BJ (cell line): Measurements from ENCODE around the gene GRM8. TPM values are rescaled to one million over a fixed set of nuclear protein-coding genes. Genes with fewer than 3 reads are reported as not detected.

Source experiments
- CTCF ChIA-PET: fragments of 350-600 bp; formaldehyde crosslinking; extraction: SDS; loops from one replicate; lab custom pipeline; 2021; ENCODE audit warnings: antibody characterized with exemption, inconsistent platforms; lab: Yijun Ruan, JAX
- POLR2A ChIA-PET: fragments of 300-600 bp; sonication (Branson Sonifier 250); formaldehyde crosslinking; extraction: SDS; loops from one replicate; lab custom pipeline; 2021; ENCODE audit warnings: antibody characterized with exemption; lab: Charles Lee
- DNase-seq: peaks from one replicate; pipeline ENCODE4 v3.0.0-alpha.2; 2011; ENCODE audit warnings: low read depth
- H3K27me3 ChIP-seq: 2 replicates; pipeline ENCODE4 v1.6.0; 2011; ENCODE audit warnings: low read length; ENCODE audit not compliant: control insufficient read depth, insufficient read depth
- H3K36me3 ChIP-seq: 2 replicates; pipeline ENCODE4 v1.5.1; 2011; ENCODE audit warnings: low read length; ENCODE audit not compliant: control insufficient read depth, insufficient read depth
- H3K4me3 ChIP-seq: 2 replicates; pipeline ENCODE4 v1.5.1; 2011; ENCODE audit warnings: low read depth, mild to moderate bottlenecking, control low read depth, low read length
- CTCF ChIP-seq: IDR thresholded peaks from 2 replicates; pipeline ENCODE4 v1.5.1; 2011; ENCODE audit warnings: low read depth, mild to moderate bottlenecking, control low read depth, inconsistent platforms, low read length, moderate library complexity; ENCODE audit not compliant: insufficient read depth
- polyA plus RNA-seq: library from polyadenylated mRNA; depleted of rRNA; stranded (reverse); fragments of >200 nt; gene quantifications from 2 replicates; pipeline ENCODE4 v1.2.3, GENCODE V29; 2011

The GRM8 gene
- polyA plus RNA-seq, 1 experiment, result not detected

- Histone ChIP-seq H3K36me3 (no peaks in the 10 kb centered on the region), H3K27me3 (no peaks in the 10 kb centered on the region), H3K4me3 (no peak overlapping the region)
- ChIA-PET POLR2A (no interaction called here), CTCF (no interaction called here)
- no peak for TF ChIP-seq CTCF
- DNase-seq, result no peak
Observed at GRCh38 chr7:126529254-126529653, 723.5 kb downstream of the GRM8 start.

- Histone ChIP-seq H3K4me3 (no peak overlapping the region), H3K36me3 (no peaks in the 10 kb centered on the region), H3K27me3 (no peaks in the 10 kb centered on the region)
- no peak for TF ChIP-seq CTCF
- DNase-seq, result no peak
- CTCF ChIA-PET, result no interaction called here
- POLR2A ChIA-PET, result no interaction called here
Observed at GRCh38 chr7:126525906-126526305, 726.8 kb downstream of the GRM8 start.

GRCh38 chr7:126524967-126525366 lies 727.8 kb downstream of the GRM8 start:
- CTCF ChIA-PET, result no interaction called here
- no peak for TF ChIP-seq CTCF

GRCh38 chr7:126511046-126511445 lies 741.7 kb downstream of the GRM8 start:
- no peak for DNase-seq
- no peak overlapping the region for H3K4me3 ChIP-seq
- no peaks in the 10 kb centered on the region for H3K27me3 ChIP-seq
- no peaks in the 10 kb centered on the region for H3K36me3 ChIP-seq
- CTCF ChIA-PET, result no interaction called here
- POLR2A ChIA-PET, result no interaction called here
- no peak for TF ChIP-seq CTCF

More at GRCh38 chr7:126524967-126525366, 727.8 kb downstream of the GRM8 start:
- no peaks in the 10 kb centered on the region for H3K36me3 ChIP-seq
- POLR2A ChIA-PET, result no interaction called here
- H3K27me3 ChIP-seq, result no peaks in the 10 kb centered on the region
- DNase-seq, result no peak
- no peak overlapping the region for H3K4me3 ChIP-seq

GRCh38 chr7:126501617-126502016 lies 751.1 kb downstream of the GRM8 start:
- no peak for TF ChIP-seq CTCF
- no peak for DNase-seq
- no peaks in the 10 kb centered on the region for H3K36me3 ChIP-seq
- POLR2A ChIA-PET, result no interaction called here
- CTCF ChIA-PET, result no interaction called here
- no peak overlapping the region for H3K4me3 ChIP-seq
- no peaks in the 10 kb centered on the region for H3K27me3 ChIP-seq
